GM12875 (cell line): ENCODE data around the gene ARHGAP31.

ENCODE experiments used
- H3K4me3 ChIP-seq: one replicate; pipeline ENCODE4 v1.5.1; 2011; ENCODE audit warnings: low read depth, low read length, control low read depth
- CTCF ChIP-seq: IDR thresholded peaks from 2 replicates; pipeline ENCODE4 v1.5.1; 2011; ENCODE audit warnings: low read depth, mild to moderate bottlenecking, control low read depth, inconsistent platforms, low read length, moderate library complexity, borderline replicate concordance; ENCODE audit not compliant: insufficient read depth

Gene ARHGAP31

DNA sequence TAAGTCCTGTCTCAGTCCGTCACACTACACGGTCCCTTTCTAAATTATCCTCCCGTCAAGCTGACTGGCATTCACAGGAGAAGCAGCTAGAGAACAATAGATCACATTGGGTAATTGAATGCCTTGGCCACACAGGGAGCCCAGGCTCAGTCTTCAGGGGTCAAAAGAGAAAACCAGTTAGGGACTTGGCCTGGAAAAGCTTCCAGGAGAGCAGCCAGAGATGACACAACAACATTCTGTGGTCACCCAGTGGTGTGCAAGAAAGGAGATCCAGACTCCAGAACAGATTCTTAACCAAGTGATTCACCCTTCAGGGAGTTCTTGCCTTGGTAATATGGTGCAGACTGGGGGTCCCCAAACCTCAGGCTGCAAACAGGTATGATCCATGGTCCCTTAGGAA is 15.9 kb downstream of the ARHGAP31 start:
- H3K4me3 ChIP-seq = no peak overlapping the region
- no peak for TF ChIP-seq CTCF

- H3K4me3 ChIP-seq = no peak overlapping the region
- no peak for TF ChIP-seq CTCF
These were observed 17.1 kb downstream of the ARHGAP31 start for GRCh38 chr3:119311081-119311925.

DNA sequence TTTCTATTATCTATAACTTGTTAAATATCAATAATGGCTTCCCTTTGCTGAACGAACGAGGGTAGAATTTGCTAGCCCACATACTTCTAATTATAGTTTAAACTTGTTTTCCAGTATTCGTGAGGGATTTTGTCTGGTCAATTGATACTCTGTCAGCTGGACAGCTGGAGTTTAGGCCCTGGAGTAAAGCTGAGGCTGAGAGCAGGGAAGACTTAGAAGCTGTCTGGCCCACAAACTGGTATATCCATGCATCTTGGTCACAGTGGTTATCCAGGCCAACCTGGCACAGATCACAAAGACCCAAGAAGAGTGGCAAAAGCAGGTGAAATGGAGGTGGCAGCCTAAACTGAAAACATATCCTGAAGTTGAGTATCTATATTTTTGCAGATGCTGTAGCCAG is 19.3 kb downstream of the ARHGAP31 start:
- no peak overlapping the region for H3K4me3 ChIP-seq
- TF ChIP-seq CTCF = no peak

- TF ChIP-seq CTCF = no peak
- H3K4me3 ChIP-seq = no peak overlapping the region
These were observed 20.6 kb downstream of the ARHGAP31 start for GRCh38 chr3:119314821-119315220.

GRCh38 chr3:119315600-119316312 is 21.6 kb downstream of the ARHGAP31 start:
- no peak overlapping the region for H3K4me3 ChIP-seq
- TF ChIP-seq CTCF = no peak

DNA sequence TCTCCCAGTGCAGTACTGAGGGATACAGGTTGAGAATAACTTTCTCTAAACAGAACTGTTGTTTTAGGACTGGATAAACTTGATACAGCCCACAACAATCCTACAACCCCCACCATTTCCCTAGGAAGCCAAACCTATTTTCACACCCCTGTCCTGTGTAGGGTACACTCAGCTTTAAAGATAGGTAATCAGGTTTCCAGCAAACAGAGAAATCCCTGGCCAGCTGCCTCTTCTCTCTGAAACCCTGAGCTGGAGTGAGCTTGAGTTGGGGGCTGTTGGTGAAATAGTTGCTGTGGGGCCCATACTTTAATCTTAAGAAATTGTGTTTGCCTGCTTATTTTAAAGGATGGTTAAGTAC is 22.1 kb downstream of the ARHGAP31 start:
- TF ChIP-seq CTCF = no peak
- H3K4me3 ChIP-seq = no peak overlapping the region

DNA sequence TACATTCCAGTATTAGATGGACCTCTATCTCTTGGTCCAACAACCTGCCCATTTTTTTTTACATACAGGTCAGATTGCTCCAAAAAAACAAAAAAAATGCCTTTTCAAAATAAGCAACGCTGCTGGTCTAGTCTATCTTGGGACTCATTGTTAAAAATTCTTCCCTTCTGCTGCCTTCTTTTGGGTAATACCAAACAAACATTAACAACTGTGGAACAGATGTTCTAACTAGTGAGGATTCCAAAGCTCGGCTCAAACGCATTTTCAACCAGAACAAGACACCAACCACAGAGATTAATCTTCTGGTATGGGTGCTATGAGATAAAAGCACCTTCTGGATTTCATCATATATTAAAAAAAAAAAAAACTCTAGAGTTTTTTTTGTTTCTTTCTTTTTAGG is 24.7 kb downstream of the ARHGAP31 start:
- no peak for TF ChIP-seq CTCF
- H3K4me3 ChIP-seq = no peak overlapping the region
